Upper lobe of left lung (tissue), 6 donors: Measurements from ENCODE around the gene ST3GAL3. TPM values are rescaled to one million over a fixed set of nuclear protein-coding genes. Genes with fewer than 3 reads are reported as not detected.

Experiments used
- ATAC-seq, 2 donors: fragments of 200-7000 bp; cut with Tn5 transposase; one replicate each; pipeline ENCODE4 v1.9.1; 2022; ENCODE audit warnings: mild to moderate bottlenecking in 2 of 2, moderate library complexity in 2 of 2; ENCODE audit not compliant: low FRiP score in 2 of 2
- DNase-seq, 2 donors: peaks; one replicate each; pipeline ENCODE4 v3.0.0-alpha.2; 2019 to 2020
- H3K27ac ChIP-seq, 4 donors: fragments of 200-600 bp; sonication (generic); one replicate each; pipeline ENCODE4 v1.5.1; 2016 to 2019
- H3K27me3 ChIP-seq, 4 donors: fragments of 200-600 bp; sonication (generic); one replicate each; pipeline ENCODE4 v1.5.1; 2017 to 2019
- H3K36me3 ChIP-seq, 4 donors: fragments of 200-600 bp; sonication (generic); one replicate each; pipeline ENCODE4 v1.5.1; 2016 to 2019
- H3K4me1 ChIP-seq, 4 donors: fragments of 200-600 bp; sonication (generic); one replicate each; pipeline ENCODE4 v1.5.1; 2018 to 2019
- H3K4me3 ChIP-seq, 4 donors: fragments of 200-600 bp; sonication (generic); one replicate each; pipeline ENCODE4 v1.5.1; 2017 to 2019; ENCODE audit warnings: mild to moderate bottlenecking in 2 of 4, moderate library complexity in 1 of 4
- H3K9me3 ChIP-seq, 4 donors: fragments of 200-600 bp; sonication (generic); one replicate each; pipeline ENCODE4 v1.5.1; 2018 to 2019
- CTCF ChIP-seq, 6 experiments: fragments of 450-650 bp in 4 of 6; fragments of 200-600 bp in 2 of 6; sonication (generic) in 2 of 6; IDR thresholded peaks; one replicate each; pipeline ENCODE4 v1.5.1; 2016 to 2019; ENCODE audit warnings: antibody characterized with exemption in 6 of 6
- EP300 ChIP-seq, 4 donors: sonication (generic); formaldehyde crosslinking; IDR thresholded peaks; one replicate each; pipeline ENCODE4 v1.5.1; 2017; ENCODE audit warnings: antibody characterized with exemption in 4 of 4, control low read depth in 2 of 4
- POLR2A ChIP-seq, 4 donors: fragments of 450-650 bp; IDR thresholded peaks; one replicate each; pipeline ENCODE4 v1.5.1; 2016 to 2017; ENCODE audit warnings: antibody characterized with exemption in 4 of 4, mild to moderate bottlenecking in 2 of 4
- POLR2AphosphoS5 ChIP-seq, 2 donors: sonication (generic); formaldehyde crosslinking; IDR thresholded peaks; one replicate each; pipeline ENCODE4 v1.5.1; 2017; ENCODE audit warnings: antibody characterized with exemption in 2 of 2
- WGBS, 2 donors: methylation state at CpG; one replicate each; pipeline ENCODE4 v1.1.5; 2017 to 2018; 5-methylcytosine and 5-hydroxymethylcytosine counted together
- total RNA-seq, 6 donors: library from RNA; depleted of rRNA in 4 of 6; stranded (reverse); fragments of >200 nt in 4 of 6; gene quantifications; one replicate each; pipeline versions ENCODE4 v1.1.0 to v1.2.1, GENCODE V29; 2016 to 2021
- donor health status: DM: no; HTN: no; CAD: no; lungs with moderate emphysema.
- donor health status: DM: no; HTN: yes; CAD: no; lungs with severe emphysema.

The ST3GAL3 gene
- total RNA-seq, 6 donors from 2014 or later, result 14.4 to 46.1 (median 19.2) TPM

- TF ChIP-seq POLR2A (IDR thresholded peaks at IDR 0.05), result no peak
- TF ChIP-seq CTCF (IDR thresholded peaks at IDR 0.05), result no peak
- peaks cover 0 to 12% (median 5%) of the 10 kb centered on the region in 4 donors for H3K36me3 ChIP-seq
- no peaks in the 10 kb centered on the region for H3K27me3 ChIP-seq
- H3K4me1 ChIP-seq, result no peaks in the 10 kb centered on the region
- no peak for ATAC-seq
- no peak overlapping the region for H3K4me3 ChIP-seq
- no peaks in the 10 kb centered on the region for H3K9me3 ChIP-seq
- 78 to 94% methylated on average over 4 of the region's 4 CpGs for WGBS, 2 donors
- H3K27ac ChIP-seq, result no peak overlapping the region
- no peak for DNase-seq
Measured at GRCh38 chr1:43883321-43883720, 176.0 kb downstream of the ST3GAL3 start.

GRCh38 chr1:43885279-43885801, 178.0 kb downstream of the ST3GAL3 start:
- Histone ChIP-seq H3K36me3 (peaks cover 0 to 5% (median 0%) of the 10 kb centered on the region in 4 donors), H3K27me3 (no peaks in the 10 kb centered on the region), H3K27ac (no peak overlapping the region), H3K9me3 (no peaks in the 10 kb centered on the region), H3K4me1 (no peaks in the 10 kb centered on the region), H3K4me3 (no peak overlapping the region)
- 83 to 93% methylated on average over 12 of the region's 12 CpGs for WGBS, 2 donors
- DNase-seq (peak in 1 of 2 donors; percentile 51), ATAC-seq (peak in 1 of 2 donors; percentile 44)
- TF ChIP-seq EP300 (IDR thresholded peaks at IDR 0.05) (no peak), CTCF (IDR thresholded peaks at IDR 0.05) (no peak), POLR2A (IDR thresholded peaks at IDR 0.05) (no peak), POLR2AphosphoS5 (IDR thresholded peaks at IDR 0.05) (no peak)

GRCh38 chr1:43887748-43888147, 180.4 kb downstream of the ST3GAL3 start:
- H3K27ac ChIP-seq, result no peak overlapping the region
- H3K27me3 ChIP-seq, result no peaks in the 10 kb centered on the region
- no peaks in the 10 kb centered on the region for H3K36me3 ChIP-seq
- DNase-seq (no peak), ATAC-seq (no peak)
- H3K4me3 ChIP-seq, result no peak overlapping the region
- H3K4me1 ChIP-seq, result no peaks in the 10 kb centered on the region
- no peaks in the 10 kb centered on the region for H3K9me3 ChIP-seq
- TF ChIP-seq EP300 (IDR thresholded peaks at IDR 0.05), result no peak
- TF ChIP-seq CTCF (IDR thresholded peaks at IDR 0.05), result no peak
- no peak for TF ChIP-seq POLR2A (IDR thresholded peaks at IDR 0.05)
- no peak for TF ChIP-seq POLR2AphosphoS5 (IDR thresholded peaks at IDR 0.05)

GRCh38 chr1:43890815-43891214, 183.5 kb downstream of the ST3GAL3 start:
- Histone ChIP-seq H3K4me1 (no peaks in the 10 kb centered on the region), H3K9me3 (no peaks in the 10 kb centered on the region), H3K27me3 (no peaks in the 10 kb centered on the region), H3K4me3 (no peak overlapping the region), H3K36me3 (peaks cover 0 to 6% (median 0%) of the 10 kb centered on the region in 4 donors), H3K27ac (no peak overlapping the region)
- DNase-seq (no peak), ATAC-seq (no peak)
- TF ChIP-seq CTCF (IDR thresholded peaks at IDR 0.05) (no peak), EP300 (IDR thresholded peaks at IDR 0.05) (no peak), POLR2A (IDR thresholded peaks at IDR 0.05) (no peak), POLR2AphosphoS5 (IDR thresholded peaks at IDR 0.05) (no peak)
- WGBS, 2 donors, result 91 to 92% methylated on average over 5 of the region's 5 CpGs

- peak overlapping the region in 1 of 4 donors; percentile 6 for H3K27ac ChIP-seq
- no peak for ATAC-seq
- no peaks in the 10 kb centered on the region for H3K27me3 ChIP-seq
- TF ChIP-seq POLR2AphosphoS5 (IDR thresholded peaks at IDR 0.05) (no peak), POLR2A (IDR thresholded peaks at IDR 0.05) (no peak), CTCF (IDR thresholded peaks at IDR 0.05) (no peak)
- no peaks in the 10 kb centered on the region for H3K9me3 ChIP-seq
- H3K4me1 ChIP-seq, result peaks cover 0 to 4% (median 0%) of the 10 kb centered on the region in 4 donors
- WGBS, 2 donors, result 67% methylated on average over 1 of the region's 1 CpG; no CpG with 5 or more reads in 1 of the 2 donors
- DNase-seq, result no peak
- H3K4me3 ChIP-seq, result no peak overlapping the region
- H3K36me3 ChIP-seq, result peaks cover 0 to 11% (median 4%) of the 10 kb centered on the region in 4 donors
Measured at GRCh38 chr1:43893006-43893405, 185.7 kb downstream of the ST3GAL3 start.
